H1 (cell line): ENCODE measurements around the gene NRROS. TPM values are rescaled to one million over a fixed set of nuclear protein-coding genes. Genes with fewer than 3 reads are reported as not detected.

Experiments used
- CTCF ChIA-PET: fragments of 300-600 bp; sonication (Branson Sonifier 250); formaldehyde crosslinking; loops from one replicate; lab custom pipeline; 2021; ENCODE audit not compliant: partially characterized antibody; lab: Charles Lee
- POLR2A ChIA-PET: fragments of 300-600 bp; sonication (Branson Sonifier 250); formaldehyde crosslinking; loops from one replicate; lab custom pipeline; 2021; ENCODE audit warnings: inconsistent platforms; ENCODE audit not compliant: partially characterized antibody; lab: Charles Lee
- DNase-seq, 2 experiments: peaks; one replicate each; pipeline versions ENCODE4 v3.0.0 to v3.0.0-alpha.2; 2010 to 2022; ENCODE audit warnings: low spot score in 2 of 2, low read depth in 1 of 2, mixed read lengths in 1 of 2
- FAIRE-seq: peaks from 2 replicates; lab custom pipeline; 2011; peaks lifted over from hg19 to GRCh38; lab: Jason Lieb, UNC
- H2AFZ ChIP-seq: 2 replicates; pipeline ENCODE4 v1.8.1; 2012; ENCODE audit warnings: low read length, inconsistent platforms
- H2AK5ac ChIP-seq: 2 replicates; pipeline ENCODE4 v1.6.1; 2013; ENCODE audit warnings: low read depth, low read length
- H2BK120ac ChIP-seq: replicated peaks from 2 replicates; pipeline ENCODE3; 2013; ENCODE audit warnings: low read depth, low read length, inconsistent platforms
- H2BK12ac ChIP-seq: 2 replicates; pipeline ENCODE4 v1.6.1; 2013; ENCODE audit warnings: low read depth, low read length
- H2BK15ac ChIP-seq: 2 replicates; pipeline ENCODE4 v1.6.1; 2013; ENCODE audit warnings: low read length
- H2BK20ac ChIP-seq: 2 replicates; pipeline ENCODE4 v1.6.1; 2013; ENCODE audit warnings: low read length
- H2BK5ac ChIP-seq: 2 replicates; pipeline ENCODE4 v1.6.1; 2013; ENCODE audit warnings: low read depth, low read length
- H3K14ac ChIP-seq: 2 replicates; pipeline ENCODE4 v1.6.1; 2013; ENCODE audit warnings: inconsistent platforms; ENCODE audit not compliant: insufficient read length
- H3K18ac ChIP-seq: 2 replicates; pipeline ENCODE4 v1.6.1; 2013; ENCODE audit warnings: low read length; ENCODE audit errors: extremely low read depth
- H3K23ac ChIP-seq: 2 replicates; pipeline ENCODE4 v1.6.1; 2013; ENCODE audit warnings: inconsistent platforms; ENCODE audit not compliant: insufficient read length
- H3K23me2 ChIP-seq: 2 replicates; pipeline ENCODE4 v1.6.1; 2013; ENCODE audit warnings: low read depth, low read length
- H3K27ac ChIP-seq: 2 replicates; pipeline ENCODE4 v1.6.1; 2011; ENCODE audit warnings: low read depth, low read length, inconsistent platforms
- H3K27me3 ChIP-seq, 4 experiments: replicated peaks in 1 of 4; 1 replicate in 1 of 4; 2 replicates in 3 of 4; pipeline versions ENCODE4 v1.6.1 to v1.8.1; 2011 to 2013; ENCODE audit warnings: low read length in 3 of 4, mild to moderate bottlenecking in 3 of 4, inconsistent platforms in 2 of 4, mixed read lengths in 2 of 4, moderate library complexity in 1 of 4; ENCODE audit not compliant: control insufficient read depth in 3 of 4, insufficient read depth in 3 of 4; ENCODE audit errors: extremely low read depth in 1 of 4
- H3K36me3 ChIP-seq, 4 experiments: 2 replicates each; pipeline versions ENCODE4 v1.6.1 to v1.8.1; 2011 to 2013; ENCODE audit warnings: mild to moderate bottlenecking in 4 of 4, low read length in 3 of 4, moderate library complexity in 2 of 4, control low read depth in 1 of 4, inconsistent platforms in 1 of 4; ENCODE audit not compliant: insufficient read depth in 4 of 4, control insufficient read depth in 2 of 4
- H3K4ac ChIP-seq: replicated peaks from 2 replicates; pipeline ENCODE3; 2013; ENCODE audit warnings: low read length, low read depth, mixed read lengths, inconsistent platforms; ENCODE audit not compliant: insufficient read length
- H3K4me1 ChIP-seq, 4 experiments: replicated peaks in 1 of 4; 1 replicate in 1 of 4; 2 replicates in 3 of 4; pipeline versions ENCODE4 v1.6.1 to v1.8.1; 2011 to 2013; ENCODE audit warnings: low read length in 3 of 4, inconsistent platforms in 2 of 4, mixed read lengths in 1 of 4; ENCODE audit not compliant: insufficient read depth in 4 of 4, control insufficient read depth in 3 of 4
- H3K4me2 ChIP-seq, 2 experiments: 2 replicates each; pipeline versions ENCODE4 v1.6.1 to v1.8.1; 2011 to 2013; ENCODE audit warnings: low read depth in 2 of 2, low read length in 2 of 2, control low read depth in 1 of 2, inconsistent platforms in 1 of 2, mild to moderate bottlenecking in 1 of 2; ENCODE audit not compliant: insufficient read depth in 1 of 2
- H3K4me3 ChIP-seq, 4 experiments: fragments of 200-600, 300-600 bp in 1 of 4; sonication (generic), shearing (Covaris generic), sonication (Bioruptor Twin) in 1 of 4; 2 replicates each; pipeline versions ENCODE4 v1.5.1 to v1.8.1; 2011 to 2016; ENCODE audit warnings: low read length in 4 of 4, low read depth in 3 of 4, control low read depth in 2 of 4, inconsistent platforms in 2 of 4, mild to moderate bottlenecking in 2 of 4, mixed read lengths in 1 of 4, moderate library complexity in 1 of 4; ENCODE audit not compliant: insufficient read depth in 2 of 4; ENCODE audit errors: extremely low read depth in 1 of 4
- H3K56ac ChIP-seq: replicated peaks from 2 replicates; pipeline ENCODE3; 2013; ENCODE audit warnings: low read depth, mild to moderate bottlenecking, mixed read lengths, low read length, inconsistent platforms; ENCODE audit not compliant: insufficient read length
- H3K79me1 ChIP-seq: 2 replicates; pipeline ENCODE4 v1.6.1; 2013; ENCODE audit warnings: low read depth, low read length, control low read depth
- H3K79me2 ChIP-seq, 2 experiments: 2 replicates each; pipeline versions ENCODE4 v1.6.1 to v1.8.1; 2012 to 2013; ENCODE audit warnings: low read length in 2 of 2, mild to moderate bottlenecking in 2 of 2, inconsistent platforms in 1 of 2; ENCODE audit not compliant: insufficient read depth in 2 of 2, control insufficient read depth in 1 of 2
- H3K9ac ChIP-seq, 4 experiments: replicated peaks in 1 of 4; 1 replicate in 1 of 4; 2 replicates in 3 of 4; pipeline versions ENCODE4 v1.6.1 to v1.8.1; 2011 to 2013; ENCODE audit warnings: low read depth in 3 of 4, low read length in 3 of 4, control low read depth in 2 of 4, mild to moderate bottlenecking in 2 of 4, moderate library complexity in 2 of 4, inconsistent platforms in 1 of 4; ENCODE audit errors: extremely low read depth in 1 of 4
- H3K9me3 ChIP-seq, 2 experiments: 2 replicates each; pipeline versions ENCODE4 v1.6.1 to v1.8.1; 2012 to 2013; ENCODE audit warnings: mild to moderate bottlenecking in 2 of 2, moderate library complexity in 2 of 2, control low read depth in 1 of 2, inconsistent platforms in 1 of 2, low read depth in 1 of 2, low read length in 1 of 2, mixed read lengths in 1 of 2; ENCODE audit not compliant: insufficient read depth in 2 of 2
- H4K20me1 ChIP-seq, 2 experiments: replicated peaks in 1 of 2; 2 replicates each; pipeline versions ENCODE3 to v1.8.1; 2011 to 2013; ENCODE audit warnings: inconsistent platforms in 2 of 2, low read length in 2 of 2, mild to moderate bottlenecking in 1 of 2; ENCODE audit not compliant: insufficient read depth in 2 of 2, control insufficient read depth in 1 of 2
- H4K5ac ChIP-seq: 2 replicates; pipeline ENCODE4 v1.6.1; 2013; ENCODE audit warnings: low read length, low read depth, mixed read lengths, inconsistent platforms; ENCODE audit not compliant: insufficient read length
- H4K8ac ChIP-seq: 2 replicates; pipeline ENCODE4 v1.8.0; 2013; ENCODE audit warnings: mild to moderate bottlenecking, moderate library complexity, low read length, inconsistent platforms; ENCODE audit not compliant: insufficient read depth; ENCODE audit errors: extremely low read depth
- H4K91ac ChIP-seq: replicated peaks from 2 replicates; pipeline ENCODE3; 2013; ENCODE audit warnings: low read length, mixed read lengths, inconsistent platforms; ENCODE audit not compliant: insufficient read length
- BACH1 ChIP-seq: IDR thresholded peaks from 2 replicates; pipeline ENCODE4 v1.6.1; 2012; ENCODE audit warnings: low read length, improper control_type of control experiment
- POU5F1 ChIP-seq: IDR thresholded peaks from 2 replicates; pipeline ENCODE4 v1.6.1; 2011; ENCODE audit warnings: low read depth, mild to moderate bottlenecking, low read length, moderate library complexity
- RAD21 ChIP-seq, 2 experiments: IDR thresholded peaks in 1 of 2; conservative IDR thresholded peaks in 1 of 2; 2 replicates each; pipeline ENCODE4 v1.6.1; 2011; ENCODE audit warnings: low read depth in 2 of 2, low read length in 2 of 2, improper control_type of control experiment in 1 of 2, inconsistent platforms in 1 of 2, mild to moderate bottlenecking in 1 of 2, moderate library complexity in 1 of 2
- SIN3A ChIP-seq, 2 experiments: IDR thresholded peaks in 1 of 2; conservative IDR thresholded peaks in 1 of 2; 2 replicates each; pipeline ENCODE4 v1.6.1; 2011 to 2012; ENCODE audit warnings: low read length in 2 of 2, improper control_type of control experiment in 1 of 2, low read depth in 1 of 2, mild to moderate bottlenecking in 1 of 2
- WGBS, 2 experiments: shearing (Covaris generic) in 1 of 2; methylation state at CpG; one replicate each; pipeline versions ENCODE4 v1.1.6 to v1.1.7; 2013 to 2015; ENCODE audit warnings: low lambda C conversion rate in 2 of 2, mixed read lengths in 2 of 2, inconsistent platforms in 1 of 2, low coverage in 1 of 2, missing lambda C conversion rate in 1 of 2; ENCODE audit not compliant: insufficient replicate concordance in 2 of 2, insufficient coverage in 1 of 2, insufficient read length in 1 of 2; ENCODE audit errors: extremely low coverage in 1 of 2, missing lambda C conversion rate in 1 of 2; 5-methylcytosine and 5-hydroxymethylcytosine counted together
- polyA plus RNA-seq, 7 experiments: library from polyadenylated mRNA; depleted of rRNA in 3 of 7; stranded (reverse) in 5 of 7; unstranded in 2 of 7; fragments of >200 nt in 5 of 7; fragments of 200-250 nt in 2 of 7; gene quantifications; 1 replicate in 5 of 7; 2 replicates in 1 of 7; 4 replicates in 1 of 7; pipeline versions ENCODE4 v1.2.1 to v1.2.3, GENCODE V29; 2011 to 2013; ENCODE audit warnings: missing spikeins in 2 of 7, mixed read lengths in 2 of 7
- total RNA-seq: library from RNA; stranded (reverse); fragmentation: NEBNext Ultra II Directional; extraction: Animal tissue kit (Norgen Biotek cat#: 25700); gene quantifications from 2 replicates; pipeline ENCODE4 v1.2.1, GENCODE V29; 2021
- TF ChIP-seq, protein P1 (sequence below): IDR thresholded peaks from 2 replicates; pipeline ENCODE4 v1.6.1; 2012; ENCODE audit warnings: low read length, inconsistent platforms

Gene NRROS
- total and polyA plus RNA-seq, 2 of the 8 experiments (the other 6 are each of a cell fraction or from before 2014, with no cell fraction given) = 5.3 to 7.3 TPM

DNA sequence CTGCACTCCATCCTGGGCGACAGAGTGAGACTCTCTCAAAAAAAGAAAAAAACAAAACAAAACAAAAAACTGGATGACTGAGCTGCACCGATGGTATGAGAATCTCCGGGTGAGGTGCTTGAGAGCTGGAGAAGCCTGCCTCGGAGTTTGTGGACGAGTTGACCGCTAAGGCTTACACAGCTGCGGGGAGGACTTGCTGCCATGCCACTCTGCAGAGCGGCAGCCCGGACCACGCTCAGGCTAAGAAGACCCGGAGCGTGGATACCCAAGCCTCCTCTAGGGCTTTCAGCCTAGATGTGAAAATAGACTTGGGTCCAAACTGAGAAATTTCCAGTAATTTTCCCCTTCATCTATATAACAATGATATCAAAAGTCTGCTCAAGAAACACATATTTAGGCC is 16.0 kb downstream of the NRROS start:
- Histone ChIP-seq H3K27me3 (no peaks in the 10 kb centered on the region), H4K5ac (no peak overlapping the region), H3K23ac (no peak overlapping the region), H3K4ac (no peak overlapping the region), H4K91ac (no peak overlapping the region), H4K20me1 (no peaks in the 10 kb centered on the region), H3K79me2 (peaks cover 0 to 2% of the 10 kb centered on the region in 2 experiments; a peak in 1 of 4 replicates), H3K27ac (no peak overlapping the region), H3K4me3 (no peak overlapping the region), H2BK15ac (no peak overlapping the region), H3K4me1 (peaks cover 0 to 5% (median 0%) of the 10 kb centered on the region in 4 experiments; a peak in 2 of 7 replicates), H3K18ac (no peak overlapping the region), H2BK12ac (no peak overlapping the region), H3K56ac (no peak overlapping the region), H3K36me3 (no peaks in the 10 kb centered on the region), H3K4me2 (no peak overlapping the region), H2BK20ac (no peak overlapping the region), H2BK120ac (no peak overlapping the region), H2AK5ac (no peak overlapping the region), H3K9me3 (no peaks in the 10 kb centered on the region), H3K14ac (no peak overlapping the region), H3K79me1 (no peaks in the 10 kb centered on the region), H2AFZ (no peak overlapping the region), H3K23me2 (no peaks in the 10 kb centered on the region), H3K9ac (no peak overlapping the region), H2BK5ac (no peak overlapping the region), H4K8ac (no peak overlapping the region)
- POLR2A ChIA-PET = no interaction called here
- TF ChIP-seq, protein P1, sequence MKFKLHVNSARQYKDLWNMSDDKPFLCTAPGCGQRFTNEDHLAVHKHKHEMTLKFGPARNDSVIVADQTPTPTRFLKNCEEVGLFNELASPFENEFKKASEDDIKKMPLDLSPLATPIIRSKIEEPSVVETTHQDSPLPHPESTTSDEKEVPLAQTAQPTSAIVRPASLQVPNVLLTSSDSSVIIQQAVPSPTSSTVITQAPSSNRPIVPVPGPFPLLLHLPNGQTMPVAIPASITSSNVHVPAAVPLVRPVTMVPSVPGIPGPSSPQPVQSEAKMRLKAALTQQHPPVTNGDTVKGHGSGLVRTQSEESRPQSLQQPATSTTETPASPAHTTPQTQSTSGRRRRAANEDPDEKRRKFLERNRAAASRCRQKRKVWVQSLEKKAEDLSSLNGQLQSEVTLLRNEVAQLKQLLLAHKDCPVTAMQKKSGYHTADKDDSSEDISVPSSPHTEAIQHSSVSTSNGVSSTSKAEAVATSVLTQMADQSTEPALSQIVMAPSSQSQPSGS = no peak
- TF ChIP-seq POU5F1 (no peak), SIN3A (conservative IDR thresholded peaks at IDR 0.05 in 1 of 2, IDR thresholded peaks at IDR 0.05 in 1 of 2; ENCODE audit: low read depth in 1 of 2, low read length in 2 of 2) (no peak), BACH1 (no peak), RAD21 (IDR thresholded peaks at IDR 0.05 in 1 of 2, conservative IDR thresholded peaks at IDR 0.05 in 1 of 2; ENCODE audit: low read depth in 2 of 2, low read length in 2 of 2) (no peak)
- no peak for DNase-seq
- no peak for FAIRE-seq
- 93% methylated on average over 12 of the region's 12 CpGs; no CpG with 5 or more reads in 1 of the 2 experiments for WGBS, 2 experiments
- CTCF ChIA-PET = interaction anchor here (1.2 to 1.3 kb wide), 3 partner anchors 30 to 118 kb away, joined by 4 to 6 read pairs (median 6); no protein-coding TSS in a partner anchor
